Tibial nerve (tissue), 3 donors: Measurements from ENCODE around the gene TH.

Experiments
- POLR2A ChIP-seq, 2 donors: fragments of 450-650 bp; IDR thresholded peaks; one replicate each; pipeline ENCODE4 v1.6.1; 2017; ENCODE audit warnings: antibody characterized with exemption in 2 of 2, mild to moderate bottlenecking in 2 of 2, moderate library complexity in 2 of 2
- TF ChIP-seq, protein P1 (sequence below), 5 experiments: fragments of 200-600 bp in 3 of 5; fragments of 450-650 bp in 2 of 5; sonication (generic) in 3 of 5; IDR thresholded peaks; one replicate each; pipeline ENCODE4 v1.5.1; 2016 to 2019; ENCODE audit warnings: antibody characterized with exemption in 5 of 5, mild to moderate bottlenecking in 3 of 5, moderate library complexity in 2 of 5

DNA sequence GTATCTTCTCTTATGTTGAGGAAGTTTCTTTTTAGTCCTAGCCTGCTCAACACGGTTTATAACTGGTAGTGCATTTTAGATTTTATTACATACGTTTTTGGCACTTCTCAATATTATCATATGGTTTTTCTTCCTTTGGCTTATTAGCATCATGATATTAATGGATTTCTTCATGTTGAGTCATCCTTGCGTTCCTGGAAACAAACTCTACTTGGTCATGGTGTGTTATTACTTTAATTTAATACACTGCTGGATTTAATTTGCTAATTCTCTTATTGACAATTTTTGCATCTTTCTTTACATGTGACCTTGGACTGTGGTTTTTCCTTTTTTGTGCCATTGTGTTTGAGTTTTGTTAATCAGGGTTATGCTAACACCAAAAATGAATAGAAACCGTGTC is 52.9 kb downstream of the TH start:
- TF ChIP-seq POLR2A (IDR thresholded peaks at IDR 0.05), result no peak
- TF ChIP-seq, protein P1, sequence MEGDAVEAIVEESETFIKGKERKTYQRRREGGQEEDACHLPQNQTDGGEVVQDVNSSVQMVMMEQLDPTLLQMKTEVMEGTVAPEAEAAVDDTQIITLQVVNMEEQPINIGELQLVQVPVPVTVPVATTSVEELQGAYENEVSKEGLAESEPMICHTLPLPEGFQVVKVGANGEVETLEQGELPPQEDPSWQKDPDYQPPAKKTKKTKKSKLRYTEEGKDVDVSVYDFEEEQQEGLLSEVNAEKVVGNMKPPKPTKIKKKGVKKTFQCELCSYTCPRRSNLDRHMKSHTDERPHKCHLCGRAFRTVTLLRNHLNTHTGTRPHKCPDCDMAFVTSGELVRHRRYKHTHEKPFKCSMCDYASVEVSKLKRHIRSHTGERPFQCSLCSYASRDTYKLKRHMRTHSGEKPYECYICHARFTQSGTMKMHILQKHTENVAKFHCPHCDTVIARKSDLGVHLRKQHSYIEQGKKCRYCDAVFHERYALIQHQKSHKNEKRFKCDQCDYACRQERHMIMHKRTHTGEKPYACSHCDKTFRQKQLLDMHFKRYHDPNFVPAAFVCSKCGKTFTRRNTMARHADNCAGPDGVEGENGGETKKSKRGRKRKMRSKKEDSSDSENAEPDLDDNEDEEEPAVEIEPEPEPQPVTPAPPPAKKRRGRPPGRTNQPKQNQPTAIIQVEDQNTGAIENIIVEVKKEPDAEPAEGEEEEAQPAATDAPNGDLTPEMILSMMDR (IDR thresholded peaks at IDR 0.05), result no peak
